ENCODE data around the gene CCNQ. TPM values are rescaled to one million over a fixed set of nuclear protein-coding genes. Genes with fewer than 3 reads are reported as not detected.

The CCNQ gene
- total RNA-seq: 18.2 TPM

DNA sequence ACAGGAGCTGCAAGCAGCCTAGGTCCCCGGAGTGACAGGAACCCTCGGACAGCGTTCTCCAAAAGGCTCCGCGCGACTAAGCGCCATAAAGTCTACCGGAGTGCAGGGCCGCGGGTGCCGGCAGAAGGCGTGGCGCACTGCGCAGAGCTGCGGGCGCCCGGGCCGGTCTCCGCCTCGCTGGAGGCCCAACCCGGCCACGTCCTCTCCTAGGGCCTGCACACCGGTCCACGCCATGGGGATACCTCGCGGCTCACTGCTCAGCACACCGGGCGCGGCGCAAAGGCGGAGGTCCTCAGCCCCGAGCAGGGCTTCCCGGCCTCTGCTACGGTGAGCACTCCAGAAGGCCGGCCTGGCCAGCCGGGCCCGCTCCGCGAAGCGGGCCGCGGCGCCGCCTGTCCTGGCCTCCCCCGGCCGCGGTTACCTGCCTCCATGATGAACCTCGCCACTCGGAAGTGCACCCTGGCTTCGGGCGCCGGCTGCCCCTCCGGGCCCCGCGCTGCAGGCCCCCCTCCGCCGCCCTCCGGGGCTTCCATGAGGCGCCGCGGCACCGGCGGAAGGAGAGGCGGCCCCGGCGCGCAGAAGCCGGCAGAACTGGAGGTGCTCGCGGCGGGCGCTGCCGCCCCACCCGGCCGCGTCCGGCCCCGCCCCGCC, at the start of gene CCNQ:
Gene CCNQ (minus strand): TSS at position 599 of the 651 bp plus-strand sequence. CDS start 66 bp downstream, at position 533.
- peak; percentile 53 for ATAC-seq

DNA sequence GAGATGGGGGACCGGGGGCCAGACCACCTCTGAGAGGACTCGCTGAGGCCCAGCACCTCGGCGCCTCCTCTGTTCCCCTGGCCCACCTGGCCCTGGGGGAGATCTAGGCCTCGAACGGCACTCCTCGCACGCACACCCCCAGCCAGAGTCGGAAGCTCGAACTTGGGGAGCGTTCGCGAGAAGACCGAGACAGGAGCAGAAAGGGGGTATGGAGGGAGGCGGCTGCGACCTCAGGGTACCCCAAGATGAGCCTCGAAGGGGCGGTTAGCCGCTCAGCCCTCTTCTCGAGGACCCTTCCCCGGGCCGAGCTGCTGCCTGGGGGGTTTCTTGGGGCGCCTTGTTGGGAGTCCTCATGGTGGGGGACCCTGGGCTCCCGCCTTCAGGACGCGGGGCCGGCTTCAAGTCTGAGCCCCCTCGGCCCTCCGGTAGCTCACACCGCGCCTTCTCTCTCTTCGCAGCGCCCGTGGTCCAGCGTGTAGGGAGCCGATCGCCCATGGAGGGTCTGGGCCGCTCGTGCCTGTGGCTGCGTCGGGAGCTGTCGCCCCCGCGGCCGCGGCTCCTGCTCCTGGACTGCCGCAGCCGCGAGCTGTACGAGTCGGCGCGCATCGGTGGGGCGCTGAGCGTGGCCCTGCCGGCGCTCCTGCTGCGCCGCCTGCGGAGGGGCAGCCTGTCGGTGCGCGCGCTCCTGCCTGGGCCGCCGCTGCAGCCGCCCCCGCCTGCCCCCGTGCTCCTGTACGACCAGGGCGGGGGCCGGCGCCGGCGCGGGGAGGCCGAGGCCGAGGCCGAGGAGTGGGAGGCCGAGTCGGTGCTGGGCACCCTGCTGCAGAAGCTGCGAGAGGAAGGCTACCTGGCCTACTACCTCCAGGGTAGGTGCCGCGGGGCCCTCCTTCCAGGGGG, 48.8 kb upstream of the CCNQ start:
- no peak for ATAC-seq

DNA sequence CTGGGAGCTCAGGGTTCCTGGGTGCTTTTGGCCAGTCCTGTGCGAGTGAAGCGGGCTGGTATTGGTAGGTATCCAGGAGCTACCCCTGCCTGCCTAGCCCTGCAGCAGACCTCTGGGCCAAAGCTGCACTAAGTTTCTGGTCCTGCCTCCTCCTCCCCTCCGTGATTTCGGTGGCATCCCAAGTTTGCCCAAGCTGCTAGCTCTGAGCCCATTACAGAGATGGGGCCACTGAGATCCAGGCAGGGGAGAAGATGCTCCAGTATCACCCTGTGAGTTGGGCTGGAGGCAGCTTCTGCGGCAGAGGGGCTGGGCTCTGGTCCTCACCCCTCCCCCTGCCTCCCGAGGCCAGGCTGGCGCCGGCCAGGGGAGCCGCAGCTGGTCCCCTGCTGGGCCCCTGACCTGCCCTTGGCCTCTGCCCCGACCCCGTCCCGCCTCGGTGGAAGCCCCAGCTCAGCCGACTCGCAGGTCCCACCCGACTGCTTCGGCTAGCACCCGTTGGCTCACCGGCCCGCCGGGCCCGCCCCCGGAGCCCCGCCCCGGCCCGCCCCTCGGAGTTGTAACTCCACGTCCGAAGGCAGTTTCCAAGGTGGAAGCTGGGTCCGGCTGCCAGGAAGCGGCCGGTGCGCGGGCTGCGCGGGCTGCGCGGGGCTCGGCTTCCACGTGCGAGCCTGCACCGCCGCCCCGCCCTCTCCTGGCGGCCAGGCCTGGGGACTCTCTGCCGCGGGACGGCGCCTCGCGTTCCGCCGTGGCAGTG, 47.9 kb upstream of the CCNQ start, which contains the start of gene DUSP9:
Gene DUSP9 (plus strand): TSS at position 584 of the 754 bp plus-strand sequence. CDS start 751 bp downstream, outside the sequence.
- peak; percentile 19 for ATAC-seq

GRCh38 chrX:153645921-153646488, 47.1 kb upstream of the CCNQ start:
- ATAC-seq: peak; percentile 68

GRCh38 chrX:153645151-153645550, 46.2 kb upstream of the CCNQ start:
- no peak for ATAC-seq

DNA sequence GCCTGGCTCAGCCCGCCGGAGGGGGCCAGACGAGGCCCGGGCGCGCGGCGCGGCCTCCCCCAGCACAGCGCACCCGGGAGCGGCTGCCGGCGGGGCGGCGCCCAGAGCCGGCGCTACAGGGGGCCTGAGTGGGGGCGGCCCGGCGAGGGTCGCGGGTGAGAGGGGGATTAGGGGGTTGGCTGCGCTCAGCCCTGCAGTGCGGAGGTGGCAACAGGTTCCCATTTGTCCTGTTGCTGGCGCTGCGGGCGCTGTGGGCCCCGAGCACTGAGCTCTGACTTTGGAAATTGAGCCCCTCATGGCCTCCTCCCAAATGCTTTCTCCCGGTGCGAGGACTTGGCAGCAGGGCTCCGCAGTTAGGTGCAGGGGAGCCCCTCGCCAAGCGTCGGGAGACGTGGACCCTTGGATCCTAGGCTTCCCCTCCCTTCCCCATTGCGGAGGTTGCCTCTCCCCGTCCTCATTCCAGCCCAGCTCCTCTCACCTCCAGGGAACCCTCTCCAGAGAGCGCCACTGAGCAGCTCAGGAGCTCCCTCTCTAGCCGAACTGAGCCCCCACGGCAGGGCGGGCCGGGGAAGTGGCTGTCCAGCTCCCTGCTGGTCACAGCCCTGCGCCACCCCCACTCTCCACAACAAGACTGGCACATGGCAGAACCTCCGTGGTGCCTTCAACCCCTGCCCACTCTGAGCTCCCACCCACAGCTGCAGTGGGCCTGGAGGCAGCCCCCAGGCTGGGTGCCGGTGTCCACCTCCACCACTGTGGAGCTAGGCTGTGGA, 45.6 kb upstream of the CCNQ start:
- no peak for ATAC-seq

DNA sequence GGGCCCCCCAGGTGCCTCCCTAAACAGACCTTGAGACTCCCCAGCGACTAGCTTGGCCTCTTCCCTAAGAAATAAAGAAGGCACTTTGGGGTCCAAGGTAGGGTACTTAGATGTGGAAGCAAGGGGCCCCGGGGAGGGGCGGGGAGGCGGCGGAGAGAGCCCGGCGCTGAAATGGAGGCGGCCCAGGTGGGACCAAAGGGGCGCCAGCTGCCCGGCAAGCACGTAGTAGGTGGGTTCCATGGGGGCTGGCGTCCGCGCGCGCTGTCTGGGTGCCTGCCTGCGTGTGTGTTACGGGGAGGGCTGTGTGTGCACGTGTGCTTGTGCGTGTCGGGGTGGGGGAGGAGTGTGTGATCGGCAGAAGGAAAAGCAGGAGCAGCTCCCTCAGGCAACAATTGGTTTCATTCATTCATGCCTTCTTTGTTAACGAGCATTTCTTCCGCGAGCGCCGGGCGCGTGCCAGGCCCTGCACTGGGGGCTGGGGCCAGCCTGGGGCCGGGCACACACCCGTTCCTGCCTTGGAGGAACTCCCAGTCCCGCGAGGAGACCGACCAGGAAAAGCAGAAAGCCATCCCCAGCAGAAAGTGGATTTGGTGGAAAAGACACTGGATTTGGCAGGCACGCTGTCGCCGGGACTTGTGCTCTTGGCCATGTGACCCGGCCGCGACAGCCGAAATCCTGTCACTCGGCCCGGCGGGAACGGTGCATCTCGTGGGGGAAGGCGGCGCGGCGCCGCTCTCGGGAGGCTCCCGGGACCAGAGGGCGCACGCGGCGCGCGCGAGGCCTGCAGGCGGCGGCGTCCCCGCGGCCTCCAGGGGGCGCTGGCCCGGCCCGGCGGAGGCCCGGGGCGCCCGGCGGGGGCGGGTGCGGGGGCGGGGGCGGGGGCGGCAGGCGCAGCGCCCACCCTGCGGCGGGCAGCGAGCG, 44.8 kb upstream of the CCNQ start:
- ATAC-seq: no peak

- ATAC-seq: no peak
Measured at GRCh38 chrX:153642655-153643430, 43.9 kb upstream of the CCNQ start.

DNA sequence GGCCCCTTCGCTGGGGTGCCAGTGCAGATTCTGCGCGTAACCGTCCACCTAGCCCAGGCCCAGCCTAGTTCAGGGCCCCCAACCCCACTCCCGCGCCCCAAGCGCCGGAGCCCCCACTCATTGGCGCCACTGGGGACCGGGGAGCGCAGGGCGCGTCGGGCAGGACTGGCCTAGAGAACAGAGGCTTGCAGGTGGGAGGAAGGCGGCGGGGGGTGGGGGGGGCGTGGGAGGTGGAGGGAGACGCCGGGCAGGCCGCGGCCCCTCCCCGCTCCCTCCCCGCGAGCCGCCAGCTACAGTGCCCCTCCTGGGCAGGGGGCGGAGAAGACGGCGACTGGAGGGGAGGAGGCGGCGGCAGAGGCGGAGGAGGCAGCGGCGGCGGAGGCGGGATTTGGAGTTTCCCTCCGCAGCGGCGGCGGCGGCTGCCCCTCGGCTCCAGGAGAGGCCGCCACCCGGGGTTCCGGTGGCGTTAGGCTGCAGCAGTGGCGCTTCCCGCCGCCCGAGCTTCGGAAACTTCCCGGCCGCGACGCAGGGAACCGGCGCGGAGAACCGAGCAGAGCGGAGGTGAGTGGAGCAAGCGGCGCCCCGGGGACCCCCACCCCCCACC, 43.2 kb upstream of the CCNQ start:
- no peak for ATAC-seq

- no peak for ATAC-seq
Measured at GRCh38 chrX:153641627-153642026, 42.7 kb upstream of the CCNQ start.

- ATAC-seq: no peak
Measured at GRCh38 chrX:153640736-153641575, 42.0 kb upstream of the CCNQ start.

GRCh38 chrX:153640045-153640686, 41.2 kb upstream of the CCNQ start:
- ATAC-seq: no peak

DNA sequence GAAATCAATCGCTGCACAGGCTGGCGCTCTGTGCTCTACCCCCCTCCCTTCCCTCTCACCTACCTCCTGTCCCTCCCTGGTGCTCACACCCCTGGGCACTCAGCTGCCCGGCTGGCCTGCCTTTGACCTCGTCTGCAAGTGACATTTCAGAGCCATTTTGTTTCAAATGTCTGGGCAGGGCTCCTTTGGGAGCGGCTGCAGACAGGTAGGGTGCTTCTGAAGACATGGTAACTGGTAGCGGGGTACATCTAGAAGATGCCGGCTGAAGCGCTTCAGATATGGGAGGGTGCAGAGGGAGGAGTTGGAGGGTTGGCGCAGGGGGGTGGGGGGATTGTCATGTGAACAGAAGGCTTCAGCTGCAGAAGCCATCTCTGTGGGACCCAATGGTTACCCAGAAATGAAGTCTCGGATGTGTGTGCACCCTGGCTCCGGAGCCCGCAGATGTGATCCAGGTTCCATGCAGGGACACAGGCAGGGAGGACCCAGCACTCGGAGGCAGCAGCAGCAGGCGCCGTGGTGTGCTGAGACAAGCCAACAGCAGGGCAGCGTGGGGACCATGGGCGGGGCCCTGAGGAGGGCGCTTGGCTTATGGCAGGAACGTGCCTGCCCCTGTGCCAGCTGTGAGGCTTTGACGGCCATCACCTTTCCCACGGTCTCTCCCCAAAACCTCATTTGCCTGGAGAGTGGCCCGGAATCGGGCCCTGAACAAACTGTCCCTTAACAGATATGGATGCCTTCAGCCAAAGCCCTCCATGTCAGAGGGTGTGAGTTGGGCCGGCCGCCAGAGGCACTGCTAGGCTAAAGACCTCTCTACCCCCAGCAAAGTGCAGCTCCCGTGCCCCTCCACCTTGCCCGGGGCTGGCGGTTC, 40.5 kb upstream of the CCNQ start:
- no peak for ATAC-seq

DNA sequence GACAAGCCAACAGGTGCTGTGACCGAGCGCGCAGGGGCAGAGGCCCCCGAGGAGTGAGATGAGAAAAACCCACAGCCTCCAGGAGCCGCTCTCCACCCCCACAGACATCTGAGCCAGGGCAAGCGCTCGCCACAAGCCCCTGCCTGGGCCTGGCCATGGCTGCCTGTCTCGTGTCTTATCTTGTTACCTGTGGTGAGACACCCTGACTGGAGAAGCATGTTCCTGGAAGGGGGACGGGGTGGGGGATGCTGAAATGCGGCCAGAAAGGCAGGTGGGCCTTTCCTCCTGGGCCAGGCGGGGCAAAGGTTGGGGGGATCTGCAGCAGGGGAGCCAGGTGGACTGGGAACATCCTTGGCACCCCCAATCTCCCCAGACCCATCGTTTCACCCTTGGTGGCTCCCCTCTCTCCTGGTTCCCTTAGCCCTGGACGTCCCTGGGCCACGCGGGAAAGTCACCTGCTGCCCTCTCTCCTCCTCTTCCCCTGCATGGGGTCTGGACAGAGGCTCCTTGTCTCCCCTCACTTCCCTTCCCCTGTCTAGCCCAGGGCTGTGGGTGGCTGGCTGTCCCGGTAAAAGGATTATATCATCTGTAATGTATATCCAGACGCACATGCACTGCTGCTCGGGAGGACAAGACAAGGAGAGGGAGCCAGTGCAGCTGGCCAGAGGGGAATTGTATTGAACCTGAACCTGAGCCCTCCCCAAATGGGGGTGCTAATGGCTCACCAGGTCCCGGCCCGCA, 39.7 kb upstream of the CCNQ start:
- no peak for ATAC-seq

GRCh38 chrX:153638041-153638371, 39.1 kb upstream of the CCNQ start:
- ATAC-seq: no peak

Data from esophagus mucosa (tissue), 1 donor.